ENCODE results near the gene EXOSC10.
"Not testable (repeated sequence)": the region's sequence is repeated elsewhere in the genome, so short reads cannot be mapped to it uniquely, and the experiment has no call there.

Gene EXOSC10

DNA sequence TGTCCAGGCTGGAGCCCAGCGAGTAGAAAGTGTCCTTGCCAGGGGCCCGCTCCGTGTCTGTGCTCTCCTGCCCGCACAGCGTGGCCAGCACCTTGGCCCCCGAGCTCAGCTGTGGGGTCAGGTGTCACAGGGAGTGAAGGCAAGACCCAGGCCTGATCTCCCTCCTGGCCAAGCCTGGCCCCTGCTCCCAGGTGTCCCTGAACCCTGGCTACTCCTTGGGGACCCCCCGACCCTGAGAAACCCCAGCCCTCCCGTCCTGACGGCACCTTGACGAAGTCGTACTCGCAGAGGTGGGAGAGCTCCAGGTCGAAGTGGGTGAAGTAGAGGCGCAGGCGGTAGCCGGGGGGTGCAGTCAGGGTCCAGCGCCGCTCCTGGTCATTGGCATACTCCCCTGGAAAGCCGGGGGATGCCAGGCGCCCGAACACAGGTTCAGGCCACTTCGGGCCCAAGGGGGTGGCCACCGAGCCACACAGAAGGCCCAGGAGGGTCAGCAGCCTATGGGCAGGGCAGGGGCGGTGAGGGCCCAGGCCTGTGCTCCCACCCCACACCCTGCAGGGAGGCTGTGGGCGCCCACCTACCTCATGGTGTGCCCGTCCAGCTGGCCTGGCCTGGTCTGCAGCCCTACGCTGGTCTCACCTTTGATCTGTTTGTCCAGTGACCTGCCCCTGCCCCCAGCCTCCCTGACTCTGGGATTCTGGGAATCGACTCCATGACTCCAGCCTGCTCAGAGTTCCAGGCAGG is 52.9 kb downstream of the EXOSC10 start, which contains the start of gene MASP2:
TSS of gene MASP2 (minus strand) at position 615 of the 741 bp plus-strand sequence. CDS start at position 583, 32 bp downstream.
- no peak for TF ChIP-seq ZNF274 (IDR thresholded peaks at IDR 0.05; ENCODE audit: low read depth, low read length)
- H3K4me3 ChIP-seq (ENCODE audit: low read length), result no peak within 1 kb of the TSS

- no peak overlapping the region for H3K4me3 ChIP-seq (ENCODE audit: low read length)
- no peak for TF ChIP-seq ZNF274 (IDR thresholded peaks at IDR 0.05; ENCODE audit: low read depth, low read length)
Observed at GRCh38 chr1:11046270-11046566, 53.5 kb downstream of the EXOSC10 start.

DNA sequence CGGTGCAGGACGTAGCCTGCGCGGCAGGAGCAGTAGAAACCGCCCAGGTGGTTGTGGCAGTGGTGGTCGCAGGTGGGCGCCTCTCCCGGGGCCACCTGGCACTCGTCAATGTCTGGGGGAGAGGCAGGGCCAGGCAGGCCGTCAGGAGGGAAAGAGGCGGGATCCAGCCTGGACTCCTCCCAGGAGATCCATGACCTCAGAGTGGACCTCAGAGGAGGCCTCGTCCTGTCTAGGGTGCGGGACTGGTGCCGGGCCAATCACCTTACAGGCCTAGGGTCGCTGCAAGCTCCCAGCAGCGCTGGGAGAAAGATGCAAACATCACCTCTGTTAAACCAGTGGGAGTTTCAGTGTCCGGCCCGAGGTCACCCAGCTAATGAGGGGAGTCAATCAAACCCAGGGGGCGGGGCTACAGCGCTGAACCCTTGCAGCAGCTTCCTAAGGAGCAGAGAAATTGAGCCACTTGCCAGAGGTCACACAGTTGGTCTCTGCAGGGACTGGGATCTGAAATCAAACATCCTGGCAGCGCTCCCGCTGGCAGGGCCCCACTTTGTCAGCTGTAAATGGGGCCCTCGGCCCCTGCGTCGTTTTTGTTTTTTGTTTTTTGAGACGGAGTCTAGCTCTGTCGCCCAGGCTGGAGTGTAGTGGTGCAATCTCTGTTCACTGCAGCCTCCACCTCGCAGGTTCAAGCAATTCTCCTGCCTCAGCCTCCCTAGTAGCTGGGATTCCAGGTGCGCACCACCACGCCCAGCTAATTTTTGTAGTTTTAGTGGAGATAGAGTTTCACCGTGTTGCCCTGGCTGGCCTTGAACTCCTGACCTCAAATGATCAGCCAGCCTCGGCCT is 54.0 kb downstream of the EXOSC10 start:
- no peak for TF ChIP-seq ZNF274 (IDR thresholded peaks at IDR 0.05; ENCODE audit: low read depth, low read length)
- no peak overlapping the region for H3K4me3 ChIP-seq (ENCODE audit: low read length)

GRCh38 chr1:11044849-11045427 is 54.7 kb downstream of the EXOSC10 start:
- no peak for TF ChIP-seq ZNF274 (IDR thresholded peaks at IDR 0.05; ENCODE audit: low read depth, low read length)

DNA sequence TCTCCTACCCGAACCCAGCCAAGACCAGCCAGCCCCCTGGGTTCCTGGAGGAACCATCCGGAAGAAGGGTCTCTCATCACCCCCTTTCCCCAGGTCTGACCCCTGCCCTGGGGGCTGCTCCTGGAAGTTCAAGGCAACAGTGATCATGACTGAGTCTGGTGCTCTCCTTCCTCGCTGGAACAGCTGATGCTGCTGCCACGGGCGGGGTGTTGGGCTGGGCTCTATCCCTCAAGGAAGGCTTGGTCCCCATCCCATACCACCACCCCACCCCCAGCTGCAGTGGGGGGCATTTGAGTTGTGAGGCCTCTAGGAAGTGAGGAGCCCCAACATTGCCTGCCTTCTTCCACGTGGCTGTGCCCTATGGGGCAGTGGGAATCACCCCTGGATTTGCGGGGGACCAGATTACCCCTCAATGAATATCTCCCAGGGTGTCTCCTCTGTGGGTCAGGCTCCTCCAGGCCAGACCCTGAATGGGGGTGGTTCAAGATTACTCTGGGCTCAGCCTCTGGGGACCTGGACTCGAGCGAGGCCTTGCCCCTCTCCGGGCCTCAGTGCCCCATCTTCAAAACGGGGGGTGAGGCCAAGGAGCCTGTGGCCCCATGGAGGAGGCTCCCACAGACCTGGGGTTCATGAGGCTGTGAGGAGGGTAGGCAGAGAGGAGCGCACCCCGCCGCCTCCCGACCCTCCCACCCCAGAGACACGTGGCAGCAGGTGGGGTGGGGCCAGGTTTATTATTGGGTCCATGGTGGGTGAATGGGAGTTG is 55.4 kb downstream of the EXOSC10 start:
- no peak overlapping the region for H3K4me3 ChIP-seq (ENCODE audit: low read length)
- no peak for TF ChIP-seq ZNF274 (IDR thresholded peaks at IDR 0.05; ENCODE audit: low read depth, low read length)

More at GRCh38 chr1:11044849-11045427, 54.7 kb downstream of the EXOSC10 start:
- no peak overlapping the region for H3K4me3 ChIP-seq (ENCODE audit: low read length)

DNA sequence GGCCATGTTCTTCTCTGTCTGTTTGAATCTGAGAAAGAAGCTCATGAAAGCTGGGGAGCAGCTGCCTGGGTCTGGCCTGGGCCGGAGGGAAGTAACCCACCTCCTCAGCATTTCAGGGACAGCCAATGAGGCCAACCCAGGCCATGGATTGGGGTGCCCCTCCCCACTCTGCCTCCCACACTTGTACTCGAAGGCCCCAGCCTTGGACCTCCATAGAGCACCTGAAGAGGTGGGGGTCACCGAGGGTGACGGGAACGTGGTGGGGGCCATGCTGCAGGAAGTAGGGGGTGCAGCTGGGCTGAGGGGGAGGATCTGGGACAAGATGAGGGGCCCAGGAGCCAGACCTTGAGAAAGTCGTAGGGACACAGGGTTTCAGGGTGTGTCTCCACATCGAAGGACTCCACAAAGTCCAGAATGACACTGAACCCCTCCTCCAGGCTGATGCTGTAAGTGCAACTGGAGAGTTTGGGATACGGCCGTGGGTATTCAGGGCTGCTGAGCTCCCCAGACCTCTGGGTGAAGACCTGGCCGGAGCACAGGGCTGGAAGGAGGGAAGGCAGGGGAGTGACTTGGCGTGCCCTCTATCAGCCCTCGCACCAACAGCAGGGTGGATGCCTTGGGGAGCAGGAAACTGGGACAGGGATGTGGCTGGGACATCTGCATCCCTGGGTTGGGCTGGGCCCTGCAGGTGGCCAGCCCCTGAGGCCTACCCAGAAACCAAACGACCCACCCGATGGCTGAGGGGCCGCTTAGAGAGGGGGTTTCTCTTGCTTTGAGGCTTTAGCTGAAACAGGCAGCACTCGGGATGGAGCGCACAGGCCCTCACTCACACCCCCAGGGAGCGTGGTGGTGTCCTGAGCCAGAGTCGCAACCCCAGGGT is 56.4 kb downstream of the EXOSC10 start:
- H3K4me3 ChIP-seq (ENCODE audit: low read length), result no peak overlapping the region
- TF ChIP-seq ZNF274 (IDR thresholded peaks at IDR 0.05; ENCODE audit: low read depth, low read length), result no peak

DNA sequence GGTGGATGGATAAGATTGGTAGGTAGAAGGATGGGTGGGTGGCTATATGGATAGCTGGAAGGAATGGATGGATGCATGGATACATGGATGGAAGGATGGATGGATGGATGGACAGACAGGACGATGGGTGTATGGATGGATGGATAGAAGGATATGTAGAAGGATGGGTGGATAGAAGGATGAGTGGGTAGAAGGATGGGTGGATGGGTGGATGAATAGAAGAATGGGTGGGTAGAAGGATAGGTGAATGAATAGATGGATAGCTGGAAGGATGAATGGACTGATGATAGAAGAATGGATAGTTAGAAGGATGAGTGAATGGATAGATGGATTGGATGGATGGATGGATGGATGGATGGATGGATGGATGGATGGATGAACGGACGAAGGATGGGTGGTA is 57.6 kb downstream of the EXOSC10 start:
- TF ChIP-seq ZNF274 (IDR thresholded peaks at IDR 0.05; ENCODE audit: low read depth, low read length), result no peak
- H3K4me3 ChIP-seq (ENCODE audit: low read length), result no peak overlapping the region

DNA sequence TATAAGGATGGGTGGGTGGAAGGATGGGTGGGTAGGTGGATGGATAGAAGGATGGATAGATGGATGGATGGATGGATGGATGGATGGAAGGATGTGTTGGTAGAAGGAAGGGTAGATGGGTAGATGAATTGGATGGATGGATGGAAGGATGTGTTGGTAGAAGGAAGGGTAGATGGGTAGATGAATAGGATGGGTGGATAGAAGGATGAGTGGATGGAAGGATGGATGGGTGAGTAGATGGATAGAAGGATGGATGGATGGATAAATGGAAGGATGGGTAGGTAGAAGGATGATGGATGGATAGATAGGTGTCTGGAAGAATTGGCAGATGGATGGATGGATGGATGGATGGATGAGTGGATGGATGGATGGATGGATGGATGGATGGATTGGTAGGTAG is 58.6 kb downstream of the EXOSC10 start:
- TF ChIP-seq ZNF274 (IDR thresholded peaks at IDR 0.05; ENCODE audit: low read depth, low read length), result no peak
- no peak overlapping the region for H3K4me3 ChIP-seq (ENCODE audit: low read length)

DNA sequence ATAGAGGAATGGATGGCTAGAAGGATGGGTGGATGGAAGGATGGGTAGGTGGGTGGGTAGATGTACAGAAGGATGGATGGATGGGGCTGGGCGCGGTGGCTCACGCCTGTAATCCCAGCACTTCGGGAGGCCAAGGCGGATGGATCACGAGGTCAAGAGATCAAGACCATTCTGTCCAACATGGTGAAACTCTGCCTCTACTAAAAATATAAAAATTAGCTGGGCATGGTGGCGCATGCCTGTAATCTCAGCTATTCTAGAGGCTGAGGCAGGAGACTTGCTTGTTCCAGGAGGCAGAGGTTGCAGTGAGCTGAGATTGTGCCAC is 59.6 kb downstream of the EXOSC10 start:
- H3K4me3 ChIP-seq (ENCODE audit: low read length), result not testable (repeated sequence)

GRCh38 chr1:11039351-11040104 is 60.1 kb downstream of the EXOSC10 start:
- no peak overlapping the region for H3K4me3 ChIP-seq (ENCODE audit: low read length)
- no peak for TF ChIP-seq ZNF274 (IDR thresholded peaks at IDR 0.05; ENCODE audit: low read depth, low read length)

DNA sequence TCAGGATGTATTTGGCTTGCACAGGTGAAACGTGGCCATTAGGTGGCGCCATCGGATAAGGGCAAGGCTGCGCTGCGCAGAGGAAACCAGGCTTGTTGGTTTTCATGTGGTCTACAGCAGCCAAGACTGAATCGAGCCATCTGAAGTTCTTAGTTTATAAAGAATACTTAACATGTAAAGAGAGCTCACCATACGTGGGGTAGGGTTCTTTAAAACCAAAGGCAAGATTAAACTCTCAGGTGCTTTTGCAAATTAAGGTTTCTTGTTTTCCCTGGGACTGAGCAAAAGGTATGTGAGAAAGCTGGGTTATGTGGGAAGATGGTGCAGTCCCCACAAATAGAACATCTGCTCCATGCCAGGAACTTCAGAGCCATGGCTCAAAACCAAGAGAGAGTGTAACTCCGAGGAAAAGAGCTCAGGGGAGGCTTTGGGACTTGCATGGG is 61.9 kb downstream of the EXOSC10 start:
- TF ChIP-seq ZNF274 (IDR thresholded peaks at IDR 0.05; ENCODE audit: low read depth, low read length), result no peak

GRCh38 chr1:11037019-11037739 is 62.5 kb downstream of the EXOSC10 start:
- not testable (repeated sequence) for H3K4me3 ChIP-seq (ENCODE audit: low read length)

More for the DNA sequence above, 61.9 kb downstream of the EXOSC10 start:
- no peak overlapping the region for H3K4me3 ChIP-seq (ENCODE audit: low read length)

Data from GM08714 (cell line).